Ovary (tissue), 9 donors: Measurements from ENCODE around the gene FAM222A. TPM values are rescaled to one million over a fixed set of nuclear protein-coding genes. Genes with fewer than 3 reads are reported as not detected.

Experiments
- DNase-seq, 5 donors: peaks; one replicate each; pipeline ENCODE4 v3.0.0-alpha.2; 2019 to 2020
- H3K27ac ChIP-seq, 2 donors: fragments of 200-600 bp; one replicate each; pipeline versions ENCODE4 v1.5.1 to v1.8.0; 2019 to 2022
- H3K27me3 ChIP-seq: fragments of 200-600 bp; one replicate; pipeline ENCODE4 v1.8.0; 2022
- H3K36me3 ChIP-seq: fragments of 200-600 bp; sonication (generic); one replicate; pipeline ENCODE4 v1.5.1; 2019
- H3K4me1 ChIP-seq: one replicate; pipeline ENCODE4 v1.8.1; 2013; ENCODE audit warnings: mild to moderate bottlenecking, moderate library complexity; ENCODE audit not compliant: insufficient read depth
- H3K4me3 ChIP-seq: fragments of 200-600 bp; sonication (generic); one replicate; pipeline ENCODE4 v1.5.1; 2017
- H3K9me3 ChIP-seq, 2 donors: fragments of 200-600 bp in 1 of 2; sonication (generic) in 1 of 2; one replicate each; pipeline versions ENCODE4 v1.5.1 to v1.8.1; 2013 to 2019; ENCODE audit warnings: mild to moderate bottlenecking in 1 of 2, moderate library complexity in 1 of 2
- EP300 ChIP-seq: sonication (generic); formaldehyde crosslinking; IDR thresholded peaks from one replicate; pipeline ENCODE4 v1.6.1; 2017; ENCODE audit warnings: antibody characterized with exemption
- POLR2A ChIP-seq: fragments of 450-650 bp; IDR thresholded peaks from one replicate; pipeline ENCODE4 v1.6.1; 2017; ENCODE audit warnings: antibody characterized with exemption, mild to moderate bottlenecking, moderate library complexity
- WGBS, 3 donors: extraction: QIAGEN DNeasy Blood & Tissue Kit in 1 of 3; methylation state at CpG; one replicate each; pipeline versions ENCODE4 v1.1.5 to v1.1.7; 2013 to 2017; 5-methylcytosine and 5-hydroxymethylcytosine counted together
- intact Hi-C, 4 donors: fragments of 100-400 bp; cut with DNase I; formaldehyde crosslinking; loops; one replicate each; pipeline versions ENCODE4 v1.11.0 to v1.15.1; 2022 to 2023
- polyA plus RNA-seq, 2 donors: library from polyadenylated mRNA; stranded (reverse); fragments of 200-250 nt in 1 of 2; fragments of 350-450 nt in 1 of 2; fragmentation: Illumina TruSeq in 1 of 2; extraction: RNeasy Lipid Tissue Mini Kit (QIAGEN cat#74804) in 1 of 2; gene quantifications; one replicate each; pipeline ENCODE4 v1.2.3, GENCODE V29; 2013 to 2014
- total RNA-seq, 7 donors: library from RNA; depleted of rRNA in 2 of 7; stranded (reverse); fragments of >200 nt in 2 of 7; fragmentation: NEBNext Ultra II Directional in 3 of 7; extraction: Animal tissue kit (Norgen Biotek cat#: 25700) in 3 of 7; gene quantifications; one replicate each; pipeline versions ENCODE4 v1.1.0 to v1.2.4, GENCODE V29; 2016 to 2023
- TF ChIP-seq, protein P1 (sequence below), 3 donors: fragments of 450-650 bp in 2 of 3; fragments of 200-600 bp in 1 of 3; IDR thresholded peaks; one replicate each; pipeline versions ENCODE4 v1.5.1 to v1.8.0; 2016 to 2022; ENCODE audit warnings: antibody characterized with exemption in 3 of 3, mild to moderate bottlenecking in 1 of 3
- donor health status: DM: no; HTN: no; CAD: no; lungs with moderate emphysema.
- donor health status: DM: no; HTN: no; CAD: no.
- donor health status: Bipolar disorder and iron deficiency.
- donor health status: DM: yes; HTN: yes; CAD: no.
- donor health status: DM: no; HTN: no; CAD: no.
- donor health status: DM: yes; HTN: yes; CAD: no.

Gene FAM222A
- total and polyA plus RNA-seq, 9 donors = 4.8 to 28.4 (median 13.7) TPM

DNA sequence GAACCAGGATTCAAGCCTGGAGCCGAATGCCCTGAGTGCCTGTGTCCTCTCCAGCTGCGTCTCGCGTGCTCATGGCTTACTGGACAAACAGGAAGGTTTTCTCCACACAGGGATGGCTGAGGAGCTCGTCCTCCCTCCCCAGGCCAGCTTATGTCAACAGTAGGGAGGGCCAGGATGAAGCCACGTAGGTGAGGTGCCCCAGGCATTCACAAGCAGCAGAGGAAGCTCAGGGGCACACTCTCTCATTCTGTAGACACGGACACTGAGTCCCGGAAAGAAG, 70.3 kb downstream of the FAM222A start:
- Histone ChIP-seq H3K36me3 (no peaks in the 10 kb centered on the region), H3K9me3 (no peaks in the 10 kb centered on the region), H3K27me3 (no peaks in the 10 kb centered on the region), H3K4me3 (no peak overlapping the region), H3K4me1 (no peaks in the 10 kb centered on the region), H3K27ac (no peak overlapping the region)
- intact Hi-C loops = loop anchor here in 1 of 4 donors (10.0 kb wide), 1 partner anchor 359 kb away; no protein-coding TSS in a partner anchor
- WGBS, 3 donors = 82 to 87% (median 86%) methylated on average over 8 of the region's 8 CpGs
- no peak for DNase-seq
- TF ChIP-seq, protein P1, sequence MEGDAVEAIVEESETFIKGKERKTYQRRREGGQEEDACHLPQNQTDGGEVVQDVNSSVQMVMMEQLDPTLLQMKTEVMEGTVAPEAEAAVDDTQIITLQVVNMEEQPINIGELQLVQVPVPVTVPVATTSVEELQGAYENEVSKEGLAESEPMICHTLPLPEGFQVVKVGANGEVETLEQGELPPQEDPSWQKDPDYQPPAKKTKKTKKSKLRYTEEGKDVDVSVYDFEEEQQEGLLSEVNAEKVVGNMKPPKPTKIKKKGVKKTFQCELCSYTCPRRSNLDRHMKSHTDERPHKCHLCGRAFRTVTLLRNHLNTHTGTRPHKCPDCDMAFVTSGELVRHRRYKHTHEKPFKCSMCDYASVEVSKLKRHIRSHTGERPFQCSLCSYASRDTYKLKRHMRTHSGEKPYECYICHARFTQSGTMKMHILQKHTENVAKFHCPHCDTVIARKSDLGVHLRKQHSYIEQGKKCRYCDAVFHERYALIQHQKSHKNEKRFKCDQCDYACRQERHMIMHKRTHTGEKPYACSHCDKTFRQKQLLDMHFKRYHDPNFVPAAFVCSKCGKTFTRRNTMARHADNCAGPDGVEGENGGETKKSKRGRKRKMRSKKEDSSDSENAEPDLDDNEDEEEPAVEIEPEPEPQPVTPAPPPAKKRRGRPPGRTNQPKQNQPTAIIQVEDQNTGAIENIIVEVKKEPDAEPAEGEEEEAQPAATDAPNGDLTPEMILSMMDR (IDR thresholded peaks at IDR 0.05) = no peak
- TF ChIP-seq EP300 (no peak), POLR2A (no peak)

DNA sequence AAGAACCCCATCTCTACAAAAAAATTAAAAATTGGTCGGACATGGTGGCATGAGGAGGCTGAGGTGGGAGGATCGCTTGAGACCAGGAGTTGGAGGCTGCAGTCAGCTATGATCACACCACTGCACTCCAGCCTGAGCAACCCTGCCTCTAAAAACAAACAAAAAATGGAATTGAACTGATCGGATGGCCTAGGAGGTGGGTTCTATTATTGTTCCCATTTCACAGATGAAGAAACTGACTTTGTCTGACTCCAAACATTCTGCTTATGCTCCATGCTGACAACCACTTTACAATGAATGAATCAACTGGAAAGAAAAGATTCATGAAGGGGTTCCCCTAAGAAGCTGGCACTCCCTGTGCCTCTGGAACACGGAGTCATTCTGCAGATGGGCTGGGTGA, 72.2 kb downstream of the FAM222A start:
- intact Hi-C loops = loop anchor here in 1 of 4 donors (10.0 kb wide), 1 partner anchor 361 kb away; no protein-coding TSS in a partner anchor
- DNase-seq = no peak
- WGBS, 3 donors = 80 to 96% (median 85%) methylated on average over 4 of the region's 4 CpGs
- Histone ChIP-seq H3K36me3 (no peaks in the 10 kb centered on the region), H3K27ac (no peak overlapping the region), H3K9me3 (no peaks in the 10 kb centered on the region), H3K4me3 (no peak overlapping the region), H3K27me3 (no peaks in the 10 kb centered on the region), H3K4me1 (no peaks in the 10 kb centered on the region)
- TF ChIP-seq, protein P1 (IDR thresholded peaks at IDR 0.05) = no peak
- TF ChIP-seq EP300 = no peak
- TF ChIP-seq POLR2A = no peak

GRCh38 chr12:109786799-109787198, 73.2 kb downstream of the FAM222A start:
- H3K4me3 ChIP-seq = no peak overlapping the region
- TF ChIP-seq, protein P1 (IDR thresholded peaks at IDR 0.05) = no peak
- TF ChIP-seq POLR2A (no peak), EP300 (no peak)
- 83 to 87% (median 86%) methylated on average over 9 of the region's 9 CpGs for WGBS, 3 donors
- no peak for DNase-seq
- no peaks in the 10 kb centered on the region for H3K36me3 ChIP-seq
- no peaks in the 10 kb centered on the region for H3K4me1 ChIP-seq
- no peaks in the 10 kb centered on the region for H3K27me3 ChIP-seq
- H3K27ac ChIP-seq = no peak overlapping the region
- intact Hi-C loops = loop anchor here in 1 of 4 donors (10.0 kb wide), 1 partner anchor 362 kb away; no protein-coding TSS in a partner anchor
- no peaks in the 10 kb centered on the region for H3K9me3 ChIP-seq

DNA sequence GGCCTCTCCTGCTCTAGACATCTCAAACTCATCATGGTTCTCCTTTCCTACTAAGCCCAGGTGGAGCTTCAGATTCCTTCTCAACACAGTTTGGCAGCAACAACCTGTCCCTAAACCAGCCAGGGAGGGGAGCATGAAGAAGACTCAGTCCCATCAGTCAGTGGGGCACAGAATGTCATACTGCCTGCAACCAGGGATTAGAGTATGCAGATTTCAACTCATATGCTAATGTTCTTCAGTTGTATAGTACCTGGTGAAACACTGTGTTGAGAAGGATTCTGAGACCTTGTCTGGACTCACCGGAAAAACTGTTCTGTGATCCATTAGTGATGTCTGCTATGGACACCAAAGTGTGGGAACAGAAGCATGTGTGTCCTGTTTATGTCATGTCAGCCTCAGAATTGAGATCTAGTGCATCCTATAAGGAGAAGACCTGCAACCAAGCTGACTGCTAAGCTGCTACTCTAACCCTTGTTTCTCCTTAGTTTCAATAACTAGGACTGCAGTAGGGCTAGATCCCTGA, 76.0 kb downstream of the FAM222A start:
- Histone ChIP-seq H3K27me3 (no peaks in the 10 kb centered on the region), H3K4me3 (no peak overlapping the region), H3K36me3 (no peaks in the 10 kb centered on the region), H3K27ac (no peak overlapping the region), H3K9me3 (no peaks in the 10 kb centered on the region), H3K4me1 (no peaks in the 10 kb centered on the region)
- DNase-seq = no peak
- intact Hi-C loops = loop anchor here in 1 of 4 donors (10.0 kb wide), 1 partner anchor 365 kb away; no protein-coding TSS in a partner anchor
- 88 to 96% (median 92%) methylated on average over 1 of the region's 1 CpG for WGBS, 3 donors
- TF ChIP-seq, protein P1 (IDR thresholded peaks at IDR 0.05) = no peak
- TF ChIP-seq POLR2A = no peak
